A673 (cell line): ENCODE results near the gene PSMD11.

ENCODE experiments used
- EZH2 ChIP-seq: fragments of 200-600 bp; sonication (generic); IDR thresholded peaks from 2 replicates; pipeline ENCODE4 v1.6.1; 2017; ENCODE audit warnings: borderline replicate concordance, low read depth, mild to moderate bottlenecking, mixed read lengths, antibody characterized with exemption, low read length; ENCODE audit not compliant: poor library complexity, severe bottlenecking
- TF ChIP-seq, protein P1 (sequence below): fragments of 300-800, 200-600 bp; sonication (generic); conservative IDR thresholded peaks from 2 replicates; pipeline ENCODE4 v1.5.1; 2017; ENCODE audit warnings: low read depth, mild to moderate bottlenecking, antibody characterized with exemption, low read length, moderate library complexity, mixed read lengths

GRCh38 chr17:32458371-32458770 lies 14.1 kb downstream of the PSMD11 start:
- TF ChIP-seq, protein P1, sequence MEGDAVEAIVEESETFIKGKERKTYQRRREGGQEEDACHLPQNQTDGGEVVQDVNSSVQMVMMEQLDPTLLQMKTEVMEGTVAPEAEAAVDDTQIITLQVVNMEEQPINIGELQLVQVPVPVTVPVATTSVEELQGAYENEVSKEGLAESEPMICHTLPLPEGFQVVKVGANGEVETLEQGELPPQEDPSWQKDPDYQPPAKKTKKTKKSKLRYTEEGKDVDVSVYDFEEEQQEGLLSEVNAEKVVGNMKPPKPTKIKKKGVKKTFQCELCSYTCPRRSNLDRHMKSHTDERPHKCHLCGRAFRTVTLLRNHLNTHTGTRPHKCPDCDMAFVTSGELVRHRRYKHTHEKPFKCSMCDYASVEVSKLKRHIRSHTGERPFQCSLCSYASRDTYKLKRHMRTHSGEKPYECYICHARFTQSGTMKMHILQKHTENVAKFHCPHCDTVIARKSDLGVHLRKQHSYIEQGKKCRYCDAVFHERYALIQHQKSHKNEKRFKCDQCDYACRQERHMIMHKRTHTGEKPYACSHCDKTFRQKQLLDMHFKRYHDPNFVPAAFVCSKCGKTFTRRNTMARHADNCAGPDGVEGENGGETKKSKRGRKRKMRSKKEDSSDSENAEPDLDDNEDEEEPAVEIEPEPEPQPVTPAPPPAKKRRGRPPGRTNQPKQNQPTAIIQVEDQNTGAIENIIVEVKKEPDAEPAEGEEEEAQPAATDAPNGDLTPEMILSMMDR: no peak
- TF ChIP-seq EZH2: no peak
